ENCODE results near the gene MEIS2.

The MEIS2 gene

GRCh38 chr15:37100109-37100965 is at the start of gene MEIS2:
TSS of gene MEIS2 (minus strand) at chr15:37100549. CDS start at chr15:37099466, 1,083 bp downstream.
- Histone ChIP-seq H2AFZ (ENCODE audit: low read depth) (peak within 1 kb of the TSS; percentile 95), H4K20me1 (ENCODE audit: insufficient read depth) (no peaks in the 10 kb centered on the region), H3K27ac (peak within 1 kb of the TSS; percentile 93), H3K4me3 (IDR thresholded peaks at IDR 0.05; ENCODE audit: insufficient read depth, low read depth, low read length) (peak within 1 kb of the TSS; percentile 29), H3K36me3 (ENCODE audit: insufficient read depth) (no peaks in the 10 kb centered on the region), H3K27me3 (ENCODE audit: insufficient read depth, low read depth) (no peaks in the 10 kb centered on the region), H3K79me2 (ENCODE audit: insufficient read depth, low read depth) (no peaks in the 10 kb centered on the region), H3K4me1 (ENCODE audit: low read depth, poor library complexity, severe bottlenecking) (peaks cover 5% of the 10 kb centered on the region), H3K4me2 (peak within 1 kb of the TSS; percentile 72), H3K9ac (peak within 1 kb of the TSS; percentile 88)
- no peak for TF ChIP-seq CTCF (conservative IDR thresholded peaks at IDR 0.05; ENCODE audit: low read depth, low read length)

GRCh38 chr15:37149146-37149545 is 48.8 kb upstream of the MEIS2 start:
- Histone ChIP-seq H4K20me1 (ENCODE audit: insufficient read depth) (no peaks in the 10 kb centered on the region), H3K9ac (no peak overlapping the region), H3K4me2 (no peak overlapping the region), H3K27ac (no peak overlapping the region), H3K79me2 (ENCODE audit: insufficient read depth, low read depth) (no peaks in the 10 kb centered on the region), H3K36me3 (ENCODE audit: insufficient read depth) (no peaks in the 10 kb centered on the region), H3K4me3 (IDR thresholded peaks at IDR 0.05; ENCODE audit: insufficient read depth, low read depth, low read length) (no peak overlapping the region), H3K27me3 (ENCODE audit: insufficient read depth, low read depth) (no peaks in the 10 kb centered on the region), H3K4me1 (ENCODE audit: low read depth, poor library complexity, severe bottlenecking) (no peaks in the 10 kb centered on the region), H2AFZ (ENCODE audit: low read depth) (no peak overlapping the region)
- no peak for TF ChIP-seq CTCF (conservative IDR thresholded peaks at IDR 0.05; ENCODE audit: low read depth, low read length)

GRCh38 chr15:37148714-37149113 is 48.4 kb upstream of the MEIS2 start:
- H3K4me3 ChIP-seq (IDR thresholded peaks at IDR 0.05; ENCODE audit: insufficient read depth, low read depth, low read length) = no peak overlapping the region
- TF ChIP-seq CTCF (conservative IDR thresholded peaks at IDR 0.05; ENCODE audit: low read depth, low read length) = no peak
- H4K20me1 ChIP-seq (ENCODE audit: insufficient read depth) = no peaks in the 10 kb centered on the region
- no peaks in the 10 kb centered on the region for H3K36me3 ChIP-seq (ENCODE audit: insufficient read depth)
- no peak overlapping the region for H3K27ac ChIP-seq
- H3K4me2 ChIP-seq = no peak overlapping the region
- H3K4me1 ChIP-seq (ENCODE audit: low read depth, poor library complexity, severe bottlenecking) = no peaks in the 10 kb centered on the region
- no peak overlapping the region for H2AFZ ChIP-seq (ENCODE audit: low read depth)
- H3K79me2 ChIP-seq (ENCODE audit: insufficient read depth, low read depth) = no peaks in the 10 kb centered on the region
- H3K27me3 ChIP-seq (ENCODE audit: insufficient read depth, low read depth) = no peaks in the 10 kb centered on the region
- H3K9ac ChIP-seq = no peak overlapping the region

GRCh38 chr15:37143351-37143750 is 43.0 kb upstream of the MEIS2 start:
- Histone ChIP-seq H3K27me3 (ENCODE audit: insufficient read depth, low read depth) (no peaks in the 10 kb centered on the region), H3K4me2 (no peak overlapping the region), H3K27ac (no peak overlapping the region), H4K20me1 (ENCODE audit: insufficient read depth) (no peaks in the 10 kb centered on the region), H3K79me2 (ENCODE audit: insufficient read depth, low read depth) (no peaks in the 10 kb centered on the region), H3K36me3 (ENCODE audit: insufficient read depth) (no peaks in the 10 kb centered on the region), H2AFZ (ENCODE audit: low read depth) (no peak overlapping the region), H3K9ac (no peak overlapping the region), H3K4me1 (ENCODE audit: low read depth, poor library complexity, severe bottlenecking) (peaks cover 5% of the 10 kb centered on the region), H3K4me3 (IDR thresholded peaks at IDR 0.05; ENCODE audit: insufficient read depth, low read depth, low read length) (no peak overlapping the region)
- no peak for TF ChIP-seq CTCF (conservative IDR thresholded peaks at IDR 0.05; ENCODE audit: low read depth, low read length)

Data from KMS-11 (cell line).